Effector CD4-positive, alpha-beta T cell (primary cell): ENCODE measurements around the gene MYORG.

ENCODE experiments used
- DNase-seq: peaks from one replicate; pipeline ENCODE4 v3.0.0-alpha.2; 2020
- total RNA-seq: gene quantifications from one replicate; lab custom pipeline; 2026; lab: John Stamatoyannopoulos, UW

The MYORG gene
- total RNA-seq: 3.2 reads per million, percentile 12 among the genes with 10 or more reads in this experiment

DNA sequence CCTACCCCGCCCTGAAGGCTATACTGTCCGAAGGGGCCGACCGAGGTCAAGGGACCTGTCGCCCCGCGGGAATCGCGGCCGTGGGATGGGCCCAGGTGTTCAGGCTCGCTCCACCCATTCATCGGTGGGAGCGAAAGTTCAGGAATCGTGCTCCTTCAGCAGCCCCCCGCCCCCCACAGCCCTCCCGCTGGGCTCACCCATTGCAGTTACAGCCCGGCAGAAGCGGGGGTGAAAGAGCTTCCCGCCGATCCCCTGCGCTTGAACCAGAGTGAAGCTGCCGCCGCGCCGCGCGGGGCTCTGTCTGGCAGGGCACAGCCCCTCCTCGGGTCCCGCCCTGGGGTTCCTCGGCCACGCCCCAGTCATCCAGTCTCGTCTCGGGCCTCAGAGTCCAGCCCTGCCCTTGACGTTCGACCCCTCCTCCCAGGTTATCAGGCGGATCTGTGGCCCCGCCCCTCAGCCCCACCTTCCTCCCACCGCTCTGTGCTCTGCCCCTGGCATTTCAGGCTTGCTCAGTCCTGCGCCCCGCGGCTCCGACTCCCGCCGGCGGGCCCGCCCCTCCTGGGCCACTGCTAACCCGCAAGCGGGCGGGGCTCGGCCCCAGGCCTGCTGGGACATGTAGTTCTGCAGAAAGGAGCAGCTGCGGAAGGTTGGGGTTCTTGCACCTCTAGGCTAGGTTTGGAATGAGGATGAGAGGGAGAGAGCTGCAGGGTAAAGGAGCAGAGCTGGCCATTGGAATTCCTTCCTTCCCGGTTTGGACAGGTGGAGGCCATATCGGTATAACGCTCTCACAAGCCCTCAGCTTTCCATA is at the start of gene MYORG:
Gene MYORG, minus strand, starts transcription at position 303 of the 808 bp plus-strand sequence. CDS start 3,955 bp downstream, outside the sequence.
- DNase-seq: peak; percentile 93

- no peak for DNase-seq
Measured at GRCh38 chr9:34419716-34420504, 43.2 kb upstream of the MYORG start.

DNA sequence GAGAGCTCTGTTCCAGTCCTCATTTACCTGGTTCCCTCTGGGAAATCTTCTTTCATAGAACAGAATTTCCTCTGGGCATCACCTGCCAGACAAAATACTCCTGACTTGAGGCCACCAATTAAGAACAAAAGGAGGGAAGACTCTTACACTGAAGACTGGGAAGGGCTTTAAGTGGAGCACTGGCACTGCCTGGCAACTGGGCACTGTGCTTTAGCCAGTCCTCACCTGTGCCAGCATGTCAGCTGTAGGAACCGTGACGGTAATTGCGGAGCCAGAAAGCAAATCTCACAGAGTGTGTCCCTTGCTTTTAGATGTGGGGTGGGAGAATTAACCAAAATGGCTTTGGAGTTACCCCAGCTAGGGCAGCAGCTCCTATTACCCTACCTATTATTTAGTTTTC is 41.0 kb upstream of the MYORG start:
- DNase-seq: no peak

DNA sequence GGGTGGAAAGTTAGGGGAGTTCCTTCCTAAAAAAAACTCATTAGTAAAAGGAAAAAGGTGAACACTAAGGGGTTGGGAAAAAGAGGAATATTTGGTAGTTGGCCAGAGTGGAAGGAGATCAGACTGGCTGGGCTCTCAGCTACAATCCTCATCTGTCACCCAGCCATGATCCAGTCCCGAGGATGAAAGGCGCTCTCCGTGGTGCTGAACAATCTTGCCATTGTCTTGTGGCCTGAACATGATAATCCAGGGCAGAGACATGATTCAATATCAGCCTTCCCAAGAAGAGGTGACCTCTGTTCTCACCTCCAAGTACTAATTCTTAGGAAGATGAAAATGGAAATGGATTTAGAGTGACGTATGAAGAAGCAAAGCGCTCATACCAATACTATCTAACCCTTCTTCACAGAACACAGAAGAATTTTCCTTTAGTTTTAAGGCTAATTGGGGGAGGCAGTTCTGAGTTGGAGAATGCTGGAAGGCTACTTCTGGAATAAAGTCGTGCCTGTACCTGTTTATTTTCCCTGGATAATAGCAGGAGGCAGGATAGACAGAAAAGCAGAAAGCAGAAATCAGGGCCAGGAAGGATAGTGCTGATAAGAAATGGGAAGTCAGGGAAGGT is 36.6 kb upstream of the MYORG start:
- no peak for DNase-seq

DNA sequence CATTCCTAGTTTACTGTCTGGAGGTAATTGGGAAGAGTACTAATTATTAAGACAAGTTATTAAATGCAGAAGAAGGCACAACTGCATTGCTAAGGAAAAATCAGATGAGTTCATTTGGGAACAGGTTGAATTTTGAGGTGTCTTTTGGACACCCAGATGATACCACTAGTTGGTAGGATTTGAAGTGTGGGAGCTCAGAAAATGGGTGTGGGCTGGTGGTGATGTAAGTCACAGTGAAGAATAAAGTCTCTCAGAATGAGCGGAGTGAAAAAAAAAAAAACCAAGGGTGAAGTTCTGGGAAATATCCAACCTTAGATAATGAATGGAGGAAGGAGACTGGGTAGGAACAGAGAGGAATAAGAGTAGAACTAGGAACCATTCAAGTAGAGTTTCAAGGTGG is 35.6 kb upstream of the MYORG start:
- no peak for DNase-seq

GRCh38 chr9:34409154-34409553 is 32.5 kb upstream of the MYORG start:
- DNase-seq: no peak

- no peak for DNase-seq
Measured at GRCh38 chr9:34408173-34408572, 31.5 kb upstream of the MYORG start.

DNA sequence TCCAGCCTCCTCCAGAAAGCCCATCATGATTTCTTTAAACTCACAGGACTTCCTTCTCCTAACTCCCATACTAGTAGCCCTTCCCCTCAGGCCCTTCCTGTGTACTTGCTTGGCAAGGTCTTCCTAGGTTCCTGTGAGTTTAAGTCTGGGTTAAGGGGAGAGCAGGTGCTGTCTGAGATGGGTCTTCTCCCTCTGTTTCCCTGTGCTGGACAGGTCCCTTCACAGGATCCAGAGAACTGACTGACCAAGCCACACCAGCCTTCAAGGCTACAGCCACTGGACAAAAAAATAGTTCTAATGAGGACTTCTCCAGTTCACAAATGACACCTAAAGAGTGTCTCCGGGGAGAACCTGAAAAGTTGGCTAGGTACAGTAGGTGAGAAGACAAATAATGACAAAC is 29.5 kb upstream of the MYORG start:
- no peak for DNase-seq

- no peak for DNase-seq
Measured at GRCh38 chr9:34405719-34406118, 29.0 kb upstream of the MYORG start.

DNA sequence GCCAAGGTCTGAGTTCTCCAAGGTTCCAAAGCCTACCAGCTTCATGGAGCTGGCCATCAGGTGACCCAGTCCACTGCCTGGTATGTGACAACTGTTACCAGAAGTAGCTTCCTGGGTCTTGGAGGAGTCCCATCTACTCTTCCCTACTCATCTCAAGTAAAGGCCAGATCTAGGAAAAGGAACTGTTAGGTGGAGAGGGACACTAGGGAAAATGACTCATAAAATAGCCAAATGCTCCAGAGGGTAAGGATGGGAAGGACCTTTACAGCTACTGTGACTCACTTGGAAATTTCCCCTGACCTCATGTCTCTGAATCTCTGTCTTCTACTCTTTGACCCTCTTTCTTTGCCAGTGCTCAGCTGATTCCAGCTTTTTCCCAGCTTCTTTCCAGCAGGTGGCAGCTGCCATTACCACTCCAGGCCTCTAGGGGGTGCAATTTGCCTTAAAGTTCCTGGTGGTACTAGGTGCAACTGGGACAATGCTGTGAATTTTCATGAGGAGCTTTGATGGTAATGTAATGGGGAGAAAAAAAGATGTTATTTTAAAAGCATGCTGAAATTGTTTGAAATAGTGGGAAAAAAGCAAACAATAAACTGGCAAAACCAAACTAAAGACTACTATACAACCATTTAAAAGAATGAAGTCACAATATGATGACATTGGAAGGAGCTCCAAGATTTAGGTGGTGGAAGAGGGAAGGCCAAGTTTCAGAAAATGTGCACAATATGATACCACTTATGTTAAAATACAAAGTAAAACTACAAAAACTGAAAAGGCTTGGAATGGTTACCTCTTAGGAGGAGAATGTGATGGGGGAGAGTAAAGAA is 27.1 kb upstream of the MYORG start:
- DNase-seq: peak; percentile 35

GRCh38 chr9:34400686-34401602 is 24.2 kb upstream of the MYORG start:
- DNase-seq: no peak

- no peak for DNase-seq
Measured at GRCh38 chr9:34400275-34400674, 23.6 kb upstream of the MYORG start.

GRCh38 chr9:34399729-34400128 is 23.0 kb upstream of the MYORG start:
- DNase-seq: no peak

- DNase-seq: no peak
Measured at GRCh38 chr9:34398875-34399274, 22.2 kb upstream of the MYORG start.

GRCh38 chr9:34396276-34397214 is 19.8 kb upstream of the MYORG start:
- DNase-seq: no peak

DNA sequence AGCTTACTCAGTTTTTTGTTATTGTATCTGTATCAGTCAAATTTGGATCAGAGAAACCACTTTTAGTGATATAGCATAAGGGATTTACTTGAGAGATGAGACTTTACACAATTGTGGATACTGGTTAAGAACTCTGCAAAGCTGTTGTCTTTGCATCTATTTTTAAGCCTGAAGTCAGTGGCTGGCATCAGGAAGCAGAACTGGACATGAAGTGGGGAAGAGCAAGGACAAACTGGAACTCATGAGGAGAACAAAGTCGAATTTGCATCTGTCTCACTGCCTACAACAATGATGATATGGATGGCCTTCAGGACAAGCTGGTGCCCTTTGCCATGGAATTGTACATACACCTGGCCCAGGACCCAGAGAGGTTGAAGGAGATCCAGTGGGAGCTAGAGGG is 15.8 kb upstream of the MYORG start:
- DNase-seq: no peak

GRCh38 chr9:34387239-34387638 is 10.5 kb upstream of the MYORG start:
- no peak for DNase-seq

- DNase-seq: no peak
Measured at GRCh38 chr9:34386656-34387055, 10.0 kb upstream of the MYORG start.

GRCh38 chr9:34385561-34386230 is 9.0 kb upstream of the MYORG start:
- DNase-seq: no peak
